Stimulated activated CD8-positive, alpha-beta memory T cell treated with anti-CD3 and anti-CD28 coated beads, Interleukin-2, amount 100 ng/mL, for 1 hour (primary cell): ENCODE results near the gene RRBP1.

ENCODE experiments used
- DNase-seq, 2 donors: peaks; one replicate each; pipeline ENCODE4 v3.0.0-alpha.2; 2020; ENCODE audit warnings: low read depth in 2 of 2

Gene RRBP1

GRCh38 chr20:17621229-17621968 lies 60.6 kb downstream of the RRBP1 start:
- DNase-seq: no peak

DNA sequence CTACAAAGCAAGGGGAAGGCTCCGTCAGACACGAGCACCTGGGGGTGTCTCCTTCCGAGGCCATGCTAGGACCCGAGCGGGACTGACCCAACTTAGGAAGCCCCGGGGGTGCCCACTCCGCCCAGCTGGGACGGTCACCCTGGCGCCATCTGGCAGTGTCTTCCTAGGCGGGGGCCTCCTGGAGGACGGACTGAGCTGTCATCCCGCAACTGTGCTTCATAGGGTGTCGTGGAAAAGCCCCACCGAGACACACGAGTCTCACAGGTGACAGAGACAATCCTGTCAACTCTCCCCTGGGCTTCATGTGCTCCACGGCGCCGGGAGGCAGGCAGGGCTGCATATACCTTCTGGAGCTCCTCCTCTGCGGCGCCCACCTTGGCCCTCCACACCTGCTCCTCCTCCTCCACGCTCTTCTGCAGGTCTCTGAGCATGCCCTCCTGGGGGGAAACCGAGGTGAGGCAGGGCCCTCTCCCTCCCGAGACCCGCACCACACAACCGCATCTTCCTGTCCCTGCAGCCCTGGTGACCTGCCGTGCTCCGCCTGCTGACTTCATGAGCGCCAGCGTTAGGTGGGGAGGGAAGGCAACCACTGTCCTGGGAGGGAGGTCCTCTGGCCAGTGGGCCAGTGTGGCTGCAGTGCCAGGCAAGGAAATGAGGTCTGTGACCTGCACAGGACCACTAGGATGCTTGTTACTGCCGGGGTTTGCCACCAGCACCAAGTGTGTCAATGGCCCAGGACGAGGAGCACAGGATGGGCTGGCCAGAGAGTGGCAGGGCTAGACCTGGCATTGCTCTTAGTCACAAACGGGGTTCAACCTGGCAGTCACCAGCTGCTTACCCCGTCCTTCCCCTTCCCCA lies 61.4 kb downstream of the RRBP1 start:
- DNase-seq: no peak

DNA sequence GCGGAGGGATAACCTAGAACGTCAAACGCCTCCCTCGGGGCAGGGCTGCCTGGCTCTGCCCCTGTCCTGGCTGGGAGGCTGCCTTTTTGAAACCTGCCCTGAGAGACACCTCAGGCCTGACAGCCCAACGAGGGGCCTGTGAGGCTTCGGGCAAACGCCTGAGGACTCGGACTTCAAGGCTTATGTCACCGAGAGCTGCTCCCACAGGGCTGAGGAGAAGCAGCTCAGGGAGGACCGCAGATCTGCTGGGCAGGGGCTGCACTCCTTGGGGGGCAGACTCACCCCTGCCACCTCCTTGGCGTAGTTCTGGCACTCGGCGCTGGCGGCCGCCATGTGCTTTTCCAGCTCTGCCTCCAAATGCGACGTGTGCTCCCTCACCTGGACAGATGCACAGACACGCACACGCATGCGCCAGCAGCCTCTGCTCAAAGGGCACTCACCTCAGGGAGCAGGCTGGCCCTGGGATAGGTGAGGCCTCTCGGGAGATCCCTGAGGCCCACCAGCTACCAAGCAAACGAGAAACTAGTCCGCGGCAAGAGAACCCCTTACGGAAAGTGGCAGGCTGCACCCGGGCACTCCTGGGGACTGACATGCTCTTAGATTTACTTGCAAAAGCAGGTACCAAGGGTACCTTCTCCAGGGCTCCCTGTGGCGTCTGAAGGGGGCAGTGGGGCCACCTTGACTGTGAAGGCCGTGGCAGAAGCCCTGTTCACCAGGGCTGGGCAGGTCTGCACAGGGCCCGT lies 62.5 kb downstream of the RRBP1 start:
- DNase-seq: no peak

DNA sequence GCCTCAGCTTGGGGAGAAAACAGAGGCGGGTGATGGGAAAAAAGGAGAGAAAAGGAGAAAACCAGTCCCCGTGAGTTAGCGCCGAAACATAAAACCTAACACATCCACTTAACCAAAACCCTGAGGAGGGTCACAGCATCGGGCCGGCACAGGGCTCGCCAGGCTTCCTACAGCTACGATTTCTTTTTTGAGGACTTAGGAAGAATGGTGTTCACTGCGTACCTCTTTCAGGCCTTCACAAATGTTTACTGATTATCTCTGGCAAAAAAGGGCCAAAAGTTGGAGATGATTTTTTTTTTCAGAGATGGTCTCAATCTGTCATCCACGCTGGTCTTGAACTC lies 63.4 kb downstream of the RRBP1 start:
- no peak for DNase-seq

GRCh38 chr20:17617868-17618672 lies 64.0 kb downstream of the RRBP1 start:
- no peak for DNase-seq

GRCh38 chr20:17617212-17617867 lies 64.7 kb downstream of the RRBP1 start:
- peak in 1 of 2 donors; percentile 15 for DNase-seq

DNA sequence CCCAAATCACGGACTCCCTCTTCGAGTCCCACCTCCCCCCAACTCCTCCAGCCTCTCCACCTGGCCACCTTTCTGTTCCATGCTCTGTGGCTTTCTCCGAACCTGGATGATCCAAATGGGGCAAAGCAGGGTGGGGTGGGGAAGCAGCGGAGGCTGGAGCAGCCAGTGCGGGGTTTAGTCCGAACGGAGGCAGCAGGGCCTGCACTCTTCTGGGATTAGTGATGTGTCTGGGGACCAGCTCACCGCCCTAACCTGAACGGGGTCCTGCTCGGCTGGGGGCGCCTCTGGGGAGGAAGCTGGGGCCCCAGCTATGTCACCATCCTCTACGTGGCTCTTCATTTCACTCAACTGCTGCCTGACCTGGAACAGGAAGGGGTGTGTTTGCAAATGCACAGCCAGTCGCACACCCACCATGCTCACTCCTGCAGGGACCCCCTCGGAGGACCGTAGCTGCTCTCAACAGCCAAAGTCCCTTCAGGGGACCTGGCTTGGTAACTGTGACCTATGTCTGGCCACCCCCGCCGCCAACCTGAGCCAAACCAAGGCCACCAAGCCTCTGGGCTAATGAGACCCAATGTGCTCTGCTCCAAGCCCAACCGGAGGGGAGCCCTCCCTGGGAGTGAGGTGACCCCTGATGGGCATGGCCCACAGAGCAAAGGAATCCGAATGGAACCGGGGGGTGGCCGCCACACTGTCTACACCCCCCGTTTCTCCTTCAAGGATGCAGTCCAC lies 65.4 kb downstream of the RRBP1 start:
- DNase-seq: no peak

- no peak for DNase-seq
These were observed 66.2 kb downstream of the RRBP1 start for GRCh38 chr20:17615645-17616479.

GRCh38 chr20:17614812-17615644 lies 67.0 kb downstream of the RRBP1 start:
- no peak for DNase-seq

DNA sequence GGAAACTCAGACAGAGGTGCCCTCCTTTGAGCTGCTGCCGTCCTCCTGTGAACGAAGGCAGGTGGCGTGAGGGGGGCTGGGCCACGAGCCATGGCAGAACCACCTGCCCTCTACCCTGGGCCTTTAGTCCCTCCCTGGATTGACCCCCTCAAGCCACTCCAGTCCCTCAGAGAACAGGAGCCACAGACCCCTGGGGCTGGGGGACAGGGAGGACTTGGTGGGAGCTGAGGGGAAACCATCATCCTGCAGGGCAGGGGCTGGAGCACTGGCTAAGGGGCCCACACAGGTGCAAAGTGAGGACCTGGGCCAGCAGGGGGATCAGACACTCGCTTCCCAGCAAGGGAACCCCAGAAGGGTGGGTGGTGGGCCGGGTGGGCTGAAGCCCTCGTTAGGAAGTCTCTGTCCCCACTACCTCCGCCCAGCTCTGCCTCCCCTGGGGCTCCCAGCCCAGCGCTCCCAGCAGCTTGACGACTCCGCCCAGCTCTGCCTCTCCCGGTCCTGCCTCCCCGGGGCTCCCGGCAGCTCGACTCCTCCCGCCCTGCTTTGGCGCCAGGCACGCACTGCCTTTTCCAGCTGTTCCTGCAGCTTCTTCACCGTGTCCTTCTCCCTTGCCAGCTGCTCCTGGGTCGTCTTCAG lies 67.7 kb downstream of the RRBP1 start:
- DNase-seq: no peak

DNA sequence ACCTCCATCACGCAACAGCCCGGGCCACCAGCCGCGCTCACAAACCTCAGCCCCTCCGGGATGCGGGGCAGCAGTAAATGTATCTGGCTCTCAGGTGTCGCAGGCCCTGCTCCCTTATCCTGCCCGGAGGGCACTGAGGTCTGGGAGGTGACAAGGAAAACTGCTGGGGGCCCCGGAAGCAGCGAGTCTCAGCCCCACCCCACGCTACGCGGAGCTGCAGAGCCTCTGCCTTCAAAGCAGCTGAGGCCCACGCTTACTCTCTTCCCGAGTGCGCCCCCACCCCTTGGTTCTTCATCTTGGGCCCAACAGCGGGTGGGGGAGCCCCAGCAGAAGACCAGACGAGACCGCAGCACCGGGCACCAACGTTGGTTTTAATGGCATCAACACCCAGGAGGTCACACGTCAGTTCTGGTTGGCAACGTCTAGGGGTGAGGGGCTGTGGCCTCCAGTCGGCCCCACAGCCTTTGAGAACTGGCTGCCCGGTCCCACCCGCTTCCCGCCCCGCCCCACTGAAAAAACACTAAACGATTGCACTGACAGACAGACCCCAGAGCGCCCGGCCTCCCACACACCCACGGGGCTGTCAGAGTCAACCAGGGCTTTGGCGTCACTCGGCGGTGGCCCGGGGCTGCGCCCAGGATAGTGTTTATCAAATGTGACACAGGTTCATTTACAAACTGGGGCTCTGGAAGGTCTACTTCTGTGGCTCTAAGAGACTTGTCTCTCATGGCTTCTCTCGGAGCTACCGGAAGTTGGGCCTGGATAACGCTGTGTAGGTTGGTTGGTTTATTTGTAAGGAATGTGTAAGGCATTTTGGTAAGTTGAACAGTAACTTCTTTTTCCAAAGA lies 68.5 kb downstream of the RRBP1 start:
- DNase-seq: no peak

DNA sequence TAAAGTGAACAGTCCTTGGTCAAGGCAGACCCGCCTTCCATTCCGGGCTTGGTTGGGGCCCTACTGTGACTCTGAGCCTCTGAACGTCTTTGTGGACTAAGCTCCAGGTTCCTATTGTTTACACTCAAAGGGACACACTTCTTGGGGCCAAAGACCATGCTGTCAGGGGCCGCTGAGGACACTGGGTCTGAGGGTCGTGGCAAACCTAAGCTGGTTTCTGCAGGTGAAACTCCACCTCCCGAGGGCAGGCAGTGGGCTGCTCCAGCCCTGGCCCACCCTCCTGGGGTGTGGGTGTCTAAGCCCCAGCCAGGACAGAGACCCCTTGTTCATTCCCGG lies 69.1 kb downstream of the RRBP1 start:
- no peak for DNase-seq

DNA sequence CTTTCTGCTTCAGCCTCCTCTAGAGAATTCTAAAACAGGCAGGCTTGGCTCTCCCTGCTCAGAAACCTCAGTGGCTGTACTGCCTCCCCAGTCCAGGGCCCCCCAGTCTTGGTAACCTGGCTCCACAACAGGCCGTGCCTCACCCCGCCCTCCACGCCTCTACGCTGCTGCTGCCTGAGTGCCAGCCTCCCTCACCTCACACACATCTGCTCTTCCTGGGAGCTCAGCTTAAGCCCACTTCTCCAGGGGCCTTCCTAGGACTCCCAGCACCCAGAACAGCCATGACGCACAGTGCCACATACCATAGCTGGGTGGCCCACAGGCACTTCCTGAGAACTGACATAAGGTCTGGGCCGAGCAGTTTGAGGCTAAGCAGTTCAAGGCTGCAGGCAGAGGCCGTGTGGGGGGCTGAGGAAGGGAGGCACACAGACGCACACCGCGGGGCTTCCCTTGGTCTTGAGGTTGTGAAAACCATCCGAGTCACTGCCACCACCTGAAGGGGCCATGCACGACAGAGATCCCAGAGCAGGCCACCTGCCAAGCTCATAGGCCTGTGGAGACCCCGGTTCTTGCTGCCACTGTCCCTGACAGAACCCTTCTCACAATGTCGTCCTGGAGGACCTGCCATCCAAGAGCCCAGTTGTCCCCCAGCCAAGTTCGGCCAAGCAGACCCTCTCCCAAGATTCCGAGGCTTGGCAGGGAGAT lies 69.6 kb downstream of the RRBP1 start:
- no peak for DNase-seq

DNA sequence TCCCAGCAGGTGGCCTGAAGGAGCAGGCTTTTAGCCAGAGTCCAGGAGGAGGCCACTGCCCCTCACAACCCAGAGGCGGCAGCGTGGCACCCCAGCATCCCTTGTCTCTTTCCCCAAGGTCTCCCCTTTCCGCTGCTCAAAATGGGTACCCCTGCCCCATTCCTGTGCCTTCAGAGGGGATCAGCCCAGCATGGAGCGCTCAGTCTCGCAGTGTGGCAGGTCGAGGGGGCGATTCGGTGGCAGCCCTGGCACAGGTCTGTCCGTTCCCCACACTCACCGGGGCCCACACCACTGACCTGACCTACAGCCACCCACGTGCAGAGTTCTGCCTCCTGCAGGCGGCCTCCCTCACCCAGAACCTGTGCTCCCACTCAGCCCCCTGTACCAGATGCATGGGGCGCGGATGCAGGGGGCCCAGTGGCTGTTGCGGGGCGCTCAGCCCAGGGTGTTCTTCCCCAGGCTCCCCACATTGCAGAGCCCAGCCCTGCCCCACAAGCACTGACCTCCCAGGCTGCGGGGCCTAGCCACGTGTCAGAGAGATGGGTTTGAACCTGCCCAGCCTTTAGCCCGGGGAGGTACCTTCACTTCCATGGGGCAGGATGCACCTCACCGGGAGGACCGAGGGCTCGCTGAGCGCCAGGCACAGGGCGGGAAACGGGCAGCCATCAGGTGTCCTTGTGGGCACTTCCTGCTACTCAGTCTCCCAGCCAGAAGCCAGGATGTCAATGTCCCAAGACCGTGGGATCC lies 70.3 kb downstream of the RRBP1 start:
- no peak for DNase-seq

- no peak for DNase-seq
These were observed 70.8 kb downstream of the RRBP1 start for GRCh38 chr20:17611290-17611539.

DNA sequence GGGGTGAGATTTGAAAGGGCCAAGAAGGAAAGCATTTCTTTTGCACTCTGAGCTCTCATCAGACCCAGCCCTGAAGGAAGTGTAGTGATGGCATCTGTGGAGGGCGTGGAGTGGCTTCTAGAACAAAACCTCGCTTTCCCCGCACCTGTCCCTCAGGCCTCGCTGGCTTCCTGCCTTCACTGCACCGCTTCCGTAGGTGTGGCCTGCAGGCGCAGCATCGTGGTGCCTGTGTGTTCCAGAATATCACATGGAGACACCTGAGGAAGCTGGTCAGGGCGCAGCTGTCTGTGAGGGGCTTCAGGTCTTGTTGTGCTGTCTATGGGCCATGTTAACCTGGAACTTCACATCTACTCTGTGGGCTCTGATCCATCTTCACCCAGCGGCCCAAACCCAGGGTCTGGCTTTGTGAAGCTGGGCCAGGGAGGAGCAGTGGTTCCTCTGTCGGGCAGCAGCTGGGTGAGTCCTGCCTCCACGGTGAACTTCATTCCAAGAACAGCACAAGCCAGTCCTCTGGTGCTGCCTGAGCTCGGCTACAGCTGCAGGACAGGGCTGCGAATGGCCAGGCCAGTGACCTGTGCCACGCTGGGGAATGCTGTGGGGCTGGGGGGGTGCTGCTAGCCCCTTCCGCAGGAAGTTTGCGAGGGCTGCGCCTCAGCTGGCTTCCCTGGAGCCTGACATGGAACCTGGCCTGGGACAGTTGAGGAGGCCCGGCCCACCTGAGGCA lies 71.3 kb downstream of the RRBP1 start:
- peak in 1 of 2 donors; percentile 33 for DNase-seq
